HG03097 (cell line): ENCODE measurements around the gene SELENOO.

ENCODE experiments used
- ATAC-seq: cut with Tn5 transposase; IDR thresholded peaks from one replicate; pipeline ENCODE4 v1.9.1; 2021; ENCODE audit not compliant: unreplicated experiment, low FRiP score

Gene SELENOO

DNA sequence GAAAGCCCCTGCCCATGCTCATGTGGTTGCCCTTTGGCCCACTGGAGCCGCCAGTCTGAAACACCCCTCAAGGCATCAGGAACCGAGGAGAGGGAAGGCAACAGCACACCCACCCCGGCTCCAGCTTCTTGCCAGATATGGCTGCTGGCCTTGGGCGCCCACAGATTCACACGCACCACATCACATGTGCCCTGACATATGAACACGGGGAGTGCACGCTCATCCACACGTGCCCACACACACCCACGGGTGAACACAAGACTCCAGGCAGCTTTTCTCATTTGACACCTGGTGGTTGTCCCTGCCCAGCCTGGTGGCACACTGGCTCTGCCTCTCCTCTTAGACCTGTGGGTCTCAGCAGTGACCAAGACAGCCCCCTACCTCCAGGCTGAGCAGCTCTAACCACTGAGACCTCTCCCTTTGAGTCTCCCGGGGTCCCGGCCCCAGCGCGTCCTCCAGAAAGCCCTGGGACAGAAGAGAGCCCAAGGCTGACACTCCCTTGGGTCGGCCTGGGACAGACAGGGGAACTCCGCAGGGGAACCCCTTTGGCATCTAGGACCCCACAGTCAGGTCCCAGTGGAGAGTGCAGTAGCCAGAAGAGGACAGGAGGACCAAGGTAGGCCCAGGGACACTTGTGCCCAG lies 63.4 kb downstream of the SELENOO start:
- ATAC-seq: no peak

DNA sequence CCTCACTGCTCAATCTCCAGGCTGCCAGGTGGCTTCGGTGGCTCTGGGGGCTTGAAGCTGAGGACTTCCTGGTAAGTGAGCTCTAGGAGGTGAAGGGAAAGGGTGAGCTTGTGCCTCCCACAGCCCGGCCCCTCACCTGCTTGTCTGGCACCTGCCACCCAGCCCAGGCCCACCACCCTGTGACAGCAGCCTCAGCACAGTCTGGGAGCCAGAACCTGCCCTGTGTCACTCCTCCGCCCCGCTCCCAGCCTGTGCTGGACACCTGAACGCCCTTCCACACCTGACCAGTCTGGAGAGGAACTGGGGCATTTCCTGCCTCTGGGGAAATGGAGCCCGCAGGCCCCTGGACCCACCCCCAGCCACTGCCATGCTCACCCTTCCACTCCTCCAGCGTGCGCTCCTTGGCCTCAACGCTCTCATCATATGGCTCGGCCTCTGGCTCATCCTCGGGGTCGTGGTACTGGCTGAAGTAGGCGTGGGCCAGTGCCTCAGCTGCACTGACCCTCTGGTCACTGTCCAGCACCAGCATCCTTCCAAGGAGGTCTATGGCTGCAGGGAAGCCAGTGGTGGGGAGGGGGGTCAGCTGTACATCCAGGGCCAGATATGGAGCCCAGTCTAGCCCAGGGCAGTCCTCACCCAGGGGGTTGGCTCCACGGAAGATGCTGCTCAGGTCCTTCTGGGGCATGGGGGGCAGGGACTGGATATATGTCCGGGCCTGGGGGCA lies 64.3 kb downstream of the SELENOO start:
- no peak for ATAC-seq

DNA sequence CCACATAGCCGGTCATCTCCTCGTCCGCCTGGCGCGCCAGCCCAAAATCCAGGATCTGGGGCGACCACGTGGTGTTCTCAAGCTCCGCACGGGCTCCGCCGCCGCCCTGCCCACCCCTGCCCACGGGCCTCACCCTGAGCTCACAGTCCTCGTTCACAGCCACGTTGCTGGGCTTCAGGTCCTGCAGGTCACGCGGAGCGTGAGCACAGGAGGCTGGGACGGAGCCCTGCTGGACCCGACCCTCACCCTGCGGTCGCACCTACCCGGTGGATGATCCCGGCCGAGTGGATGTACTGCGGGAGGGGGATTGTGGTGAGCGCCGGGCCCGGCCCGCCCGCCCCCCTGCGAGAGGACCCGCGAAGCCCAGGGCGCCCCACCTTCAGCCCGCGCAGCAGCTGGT lies 66.2 kb downstream of the SELENOO start:
- ATAC-seq: no peak
